HepG2 (cell line): Measurements from ENCODE around the gene SYAP1. TPM values are rescaled to one million over a fixed set of nuclear protein-coding genes. Genes with fewer than 3 reads are reported as not detected.

Experiments
- BCL6 ChIP-seq: IDR thresholded peaks from 2 replicates; pipeline ENCODE4 v1.6.1; 2016; ENCODE audit warnings: missing genetic modification reagents, missing compliant biosample characterization
- CSRNP1 ChIP-seq: sonication (generic); formaldehyde crosslinking; IDR thresholded peaks from 2 replicates; pipeline ENCODE4 v1.8.1; 2023; ENCODE audit warnings: mild to moderate bottlenecking, missing genetic modification reagents
- GABPB1 ChIP-seq: IDR thresholded peaks from 2 replicates; pipeline ENCODE4 v1.6.1; 2016; ENCODE audit warnings: mild to moderate bottlenecking, missing genetic modification reagents, moderate library complexity, missing compliant biosample characterization
- GPN1 ChIP-seq: sonication (generic); formaldehyde crosslinking; IDR thresholded peaks from 2 replicates; pipeline ENCODE4 v1.5.1; 2020; ENCODE audit warnings: missing genetic modification reagents, borderline replicate concordance
- HNRNPL ChIP-seq: fragments of 200-400 bp; formaldehyde crosslinking; IDR thresholded peaks from 2 replicates; pipeline ENCODE4 v1.6.1; 2017; ENCODE audit warnings: mild to moderate bottlenecking, low read depth, low read length
- KDM2A ChIP-seq: sonication (generic); formaldehyde crosslinking; IDR thresholded peaks from 2 replicates; pipeline ENCODE4 v1.4.0; 2020; ENCODE audit warnings: low read depth, missing genetic modification reagents, borderline replicate concordance
- MTA1 ChIP-seq: sonication (generic); formaldehyde crosslinking; IDR thresholded peaks from 2 replicates; pipeline ENCODE4 v1.4.0; 2020; ENCODE audit warnings: missing genetic modification reagents, mild to moderate bottlenecking, borderline replicate concordance
- NKX3-1 ChIP-seq: sonication (generic); formaldehyde crosslinking; IDR thresholded peaks from 2 replicates; pipeline ENCODE4 v1.5.0; 2020; ENCODE audit warnings: missing genetic modification reagents
- NR2F2 ChIP-seq: IDR thresholded peaks from 2 replicates; pipeline ENCODE4 v1.6.1; 2012; ENCODE audit warnings: low read depth, inconsistent platforms, borderline replicate concordance
- PHF5A ChIP-seq: IDR thresholded peaks from one replicate; pipeline ENCODE4 v1.6.1; 2018; ENCODE audit warnings: low read depth, missing genetic modification reagents; ENCODE audit not compliant: unreplicated experiment
- SOX5 ChIP-seq: IDR thresholded peaks from 2 replicates; pipeline ENCODE4 v1.6.1; 2016; ENCODE audit warnings: borderline replicate concordance
- SRSF4 ChIP-seq: fragments of 200-400 bp; formaldehyde crosslinking; IDR thresholded peaks from one replicate; pipeline ENCODE4 v1.6.1; 2018; ENCODE audit warnings: mild to moderate bottlenecking, low read depth, low read length, moderate library complexity; ENCODE audit not compliant: poor library complexity, severe bottlenecking
- ZMYM2 ChIP-seq: sonication (generic); formaldehyde crosslinking; IDR thresholded peaks from 2 replicates; pipeline ENCODE4 v1.8.0; 2022; ENCODE audit warnings: mild to moderate bottlenecking, missing genetic modification reagents
- ZNF720 ChIP-seq: sonication (generic); formaldehyde crosslinking; IDR thresholded peaks from 2 replicates; pipeline ENCODE4 v1.4.0; 2020; ENCODE audit warnings: missing genetic modification reagents
- polyA plus RNA-seq, 8 experiments: library from polyadenylated mRNA; depleted of rRNA in 3 of 8; stranded (reverse) in 7 of 8; unstranded in 1 of 8; fragments of >200 nt; fragmentation: Illumina TruSeq in 4 of 8; extraction: Trizol in 4 of 8; gene quantifications; 2 replicates each; pipeline versions ENCODE4 v1.2.1 to v1.2.3, GENCODE V29; 2011 to 2016; ENCODE audit warnings: low read depth in 4 of 8, missing spikeins in 1 of 8, mixed read lengths in 1 of 8; ENCODE audit not compliant: insufficient read depth in 1 of 8
- total RNA-seq, 5 experiments: library from RNA; depleted of rRNA; stranded (reverse); fragments of >200 nt; fragmentation: Illumina TruSeq; extraction: Trizol; gene quantifications; 2 replicates each; pipeline ENCODE4 v1.2.3, GENCODE V29; 2016; ENCODE audit warnings: low read depth in 1 of 5
- TF ChIP-seq, protein P1 (sequence below): sonication (generic); formaldehyde crosslinking; conservative IDR thresholded peaks from 2 replicates; pipeline ENCODE4 v1.4.0; 2020; ENCODE audit warnings: mild to moderate bottlenecking, missing genetic modification reagents, moderate library complexity
- TF ChIP-seq, protein P2 (sequence below): sonication (generic); formaldehyde crosslinking; IDR thresholded peaks from 2 replicates; pipeline ENCODE4; 2020; ENCODE audit warnings: missing genetic modification reagents, mild to moderate bottlenecking, borderline replicate concordance
- TF ChIP-seq, protein P3 (sequence below), 2 experiments: sonication (generic) in 1 of 2; formaldehyde crosslinking in 1 of 2; IDR thresholded peaks; 2 replicates each; pipeline versions ENCODE4 v1.5.1 to v1.6.1; 2011 to 2020; ENCODE audit warnings: borderline replicate concordance in 1 of 2, low read depth in 1 of 2, low read length in 1 of 2, mild to moderate bottlenecking in 1 of 2, missing genetic modification reagents in 1 of 2, moderate library complexity in 1 of 2
- TF ChIP-seq, protein P4 (sequence below): IDR thresholded peaks from 2 replicates; pipeline ENCODE4 v1.6.1; 2016; ENCODE audit warnings: low read depth, control low read depth

Gene SYAP1
- total and polyA plus RNA-seq, 2 of the 13 experiments (the other 11 are each of a cell fraction or from before 2014, with no cell fraction given) = 4.9 to 18.5 TPM

DNA sequence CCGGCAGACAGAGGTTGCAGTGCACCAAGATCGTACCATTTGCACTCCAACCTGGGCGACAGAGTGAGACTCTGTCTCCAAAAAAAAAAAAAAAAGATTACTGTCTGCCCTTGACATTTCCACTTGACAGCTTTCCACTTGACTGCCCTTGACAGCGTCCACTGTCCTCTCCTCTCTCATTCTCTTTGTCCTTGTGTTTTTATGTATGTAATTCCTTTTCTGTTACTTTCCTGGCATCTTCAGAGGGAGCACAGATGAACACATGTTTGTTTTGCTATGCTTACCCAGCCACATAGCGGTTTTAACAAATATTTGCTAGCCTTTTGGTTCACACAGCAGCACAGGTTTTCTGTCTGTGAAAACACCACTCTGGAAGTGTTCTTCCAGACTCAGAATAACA is 26.2 kb downstream of the SYAP1 start (continued):
- TF ChIP-seq, protein P1, sequence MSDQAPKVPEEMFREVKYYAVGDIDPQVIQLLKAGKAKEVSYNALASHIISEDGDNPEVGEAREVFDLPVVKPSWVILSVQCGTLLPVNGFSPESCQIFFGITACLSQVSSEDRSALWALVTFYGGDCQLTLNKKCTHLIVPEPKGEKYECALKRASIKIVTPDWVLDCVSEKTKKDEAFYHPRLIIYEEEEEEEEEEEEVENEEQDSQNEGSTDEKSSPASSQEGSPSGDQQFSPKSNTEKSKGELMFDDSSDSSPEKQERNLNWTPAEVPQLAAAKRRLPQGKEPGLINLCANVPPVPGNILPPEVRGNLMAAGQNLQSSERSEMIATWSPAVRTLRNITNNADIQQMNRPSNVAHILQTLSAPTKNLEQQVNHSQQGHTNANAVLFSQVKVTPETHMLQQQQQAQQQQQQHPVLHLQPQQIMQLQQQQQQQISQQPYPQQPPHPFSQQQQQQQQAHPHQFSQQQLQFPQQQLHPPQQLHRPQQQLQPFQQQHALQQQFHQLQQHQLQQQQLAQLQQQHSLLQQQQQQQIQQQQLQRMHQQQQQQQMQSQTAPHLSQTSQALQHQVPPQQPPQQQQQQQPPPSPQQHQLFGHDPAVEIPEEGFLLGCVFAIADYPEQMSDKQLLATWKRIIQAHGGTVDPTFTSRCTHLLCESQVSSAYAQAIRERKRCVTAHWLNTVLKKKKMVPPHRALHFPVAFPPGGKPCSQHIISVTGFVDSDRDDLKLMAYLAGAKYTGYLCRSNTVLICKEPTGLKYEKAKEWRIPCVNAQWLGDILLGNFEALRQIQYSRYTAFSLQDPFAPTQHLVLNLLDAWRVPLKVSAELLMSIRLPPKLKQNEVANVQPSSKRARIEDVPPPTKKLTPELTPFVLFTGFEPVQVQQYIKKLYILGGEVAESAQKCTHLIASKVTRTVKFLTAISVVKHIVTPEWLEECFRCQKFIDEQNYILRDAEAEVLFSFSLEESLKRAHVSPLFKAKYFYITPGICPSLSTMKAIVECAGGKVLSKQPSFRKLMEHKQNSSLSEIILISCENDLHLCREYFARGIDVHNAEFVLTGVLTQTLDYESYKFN (CRISPR knock-in tag) = peak; percentile 70
- TF ChIP-seq SOX5 (CRISPR knock-in tag) (peak; percentile 95), KDM2A (CRISPR knock-in tag) (no peak), BCL6 (peak; percentile 75), MTA1 (CRISPR knock-in tag) (no peak), HNRNPL (no peak), GABPB1 (CRISPR knock-in tag) (no peak), NR2F2 (0 out of 2 replicates have a peak, but pooled peaks have one; percentile 22), GPN1 (CRISPR knock-in tag) (no peak), CSRNP1 (CRISPR knock-in tag) (no peak), PHF5A (CRISPR knock-in tag) (no peak), ZMYM2 (CRISPR knock-in tag) (no peak), SRSF4 (no peak), NKX3-1 (CRISPR knock-in tag) (no peak), ZNF720 (CRISPR knock-in tag) (no peak)
- TF ChIP-seq, protein P2, sequence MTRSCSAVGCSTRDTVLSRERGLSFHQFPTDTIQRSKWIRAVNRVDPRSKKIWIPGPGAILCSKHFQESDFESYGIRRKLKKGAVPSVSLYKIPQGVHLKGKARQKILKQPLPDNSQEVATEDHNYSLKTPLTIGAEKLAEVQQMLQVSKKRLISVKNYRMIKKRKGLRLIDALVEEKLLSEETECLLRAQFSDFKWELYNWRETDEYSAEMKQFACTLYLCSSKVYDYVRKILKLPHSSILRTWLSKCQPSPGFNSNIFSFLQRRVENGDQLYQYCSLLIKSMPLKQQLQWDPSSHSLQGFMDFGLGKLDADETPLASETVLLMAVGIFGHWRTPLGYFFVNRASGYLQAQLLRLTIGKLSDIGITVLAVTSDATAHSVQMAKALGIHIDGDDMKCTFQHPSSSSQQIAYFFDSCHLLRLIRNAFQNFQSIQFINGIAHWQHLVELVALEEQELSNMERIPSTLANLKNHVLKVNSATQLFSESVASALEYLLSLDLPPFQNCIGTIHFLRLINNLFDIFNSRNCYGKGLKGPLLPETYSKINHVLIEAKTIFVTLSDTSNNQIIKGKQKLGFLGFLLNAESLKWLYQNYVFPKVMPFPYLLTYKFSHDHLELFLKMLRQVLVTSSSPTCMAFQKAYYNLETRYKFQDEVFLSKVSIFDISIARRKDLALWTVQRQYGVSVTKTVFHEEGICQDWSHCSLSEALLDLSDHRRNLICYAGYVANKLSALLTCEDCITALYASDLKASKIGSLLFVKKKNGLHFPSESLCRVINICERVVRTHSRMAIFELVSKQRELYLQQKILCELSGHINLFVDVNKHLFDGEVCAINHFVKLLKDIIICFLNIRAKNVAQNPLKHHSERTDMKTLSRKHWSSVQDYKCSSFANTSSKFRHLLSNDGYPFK (CRISPR knock-in tag) = no peak
- TF ChIP-seq, protein P3, sequence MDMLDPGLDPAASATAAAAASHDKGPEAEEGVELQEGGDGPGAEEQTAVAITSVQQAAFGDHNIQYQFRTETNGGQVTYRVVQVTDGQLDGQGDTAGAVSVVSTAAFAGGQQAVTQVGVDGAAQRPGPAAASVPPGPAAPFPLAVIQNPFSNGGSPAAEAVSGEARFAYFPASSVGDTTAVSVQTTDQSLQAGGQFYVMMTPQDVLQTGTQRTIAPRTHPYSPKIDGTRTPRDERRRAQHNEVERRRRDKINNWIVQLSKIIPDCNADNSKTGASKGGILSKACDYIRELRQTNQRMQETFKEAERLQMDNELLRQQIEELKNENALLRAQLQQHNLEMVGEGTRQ (IDR thresholded peaks at IDR 0.05; ENCODE audit: low read depth, low read length) = no peak
- TF ChIP-seq, protein P3 (CRISPR knock-in tag; IDR thresholded peaks at IDR 0.05; ENCODE audit: borderline replicate concordance) = no peak
- TF ChIP-seq, protein P4, sequence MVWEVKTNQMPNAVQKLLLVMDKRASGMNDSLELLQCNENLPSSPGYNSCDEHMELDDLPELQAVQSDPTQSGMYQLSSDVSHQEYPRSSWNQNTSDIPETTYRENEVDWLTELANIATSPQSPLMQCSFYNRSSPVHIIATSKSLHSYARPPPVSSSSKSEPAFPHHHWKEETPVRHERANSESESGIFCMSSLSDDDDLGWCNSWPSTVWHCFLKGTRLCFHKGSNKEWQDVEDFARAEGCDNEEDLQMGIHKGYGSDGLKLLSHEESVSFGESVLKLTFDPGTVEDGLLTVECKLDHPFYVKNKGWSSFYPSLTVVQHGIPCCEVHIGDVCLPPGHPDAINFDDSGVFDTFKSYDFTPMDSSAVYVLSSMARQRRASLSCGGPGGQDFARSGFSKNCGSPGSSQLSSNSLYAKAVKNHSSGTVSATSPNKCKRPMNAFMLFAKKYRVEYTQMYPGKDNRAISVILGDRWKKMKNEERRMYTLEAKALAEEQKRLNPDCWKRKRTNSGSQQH = no peak
